NCI-H1436 treated with DMSO at 0.1 percent for 48 hours (cell line): ENCODE results near the gene TMEM50B.
"Not testable (repeated sequence)": the region's sequence is repeated elsewhere in the genome, so short reads cannot be mapped to it uniquely, and the experiment has no call there.

ENCODE experiments used
- DNase-seq: peaks from one replicate; lab custom pipeline; 2025; lab: John Stamatoyannopoulos, UW

Gene TMEM50B

DNA sequence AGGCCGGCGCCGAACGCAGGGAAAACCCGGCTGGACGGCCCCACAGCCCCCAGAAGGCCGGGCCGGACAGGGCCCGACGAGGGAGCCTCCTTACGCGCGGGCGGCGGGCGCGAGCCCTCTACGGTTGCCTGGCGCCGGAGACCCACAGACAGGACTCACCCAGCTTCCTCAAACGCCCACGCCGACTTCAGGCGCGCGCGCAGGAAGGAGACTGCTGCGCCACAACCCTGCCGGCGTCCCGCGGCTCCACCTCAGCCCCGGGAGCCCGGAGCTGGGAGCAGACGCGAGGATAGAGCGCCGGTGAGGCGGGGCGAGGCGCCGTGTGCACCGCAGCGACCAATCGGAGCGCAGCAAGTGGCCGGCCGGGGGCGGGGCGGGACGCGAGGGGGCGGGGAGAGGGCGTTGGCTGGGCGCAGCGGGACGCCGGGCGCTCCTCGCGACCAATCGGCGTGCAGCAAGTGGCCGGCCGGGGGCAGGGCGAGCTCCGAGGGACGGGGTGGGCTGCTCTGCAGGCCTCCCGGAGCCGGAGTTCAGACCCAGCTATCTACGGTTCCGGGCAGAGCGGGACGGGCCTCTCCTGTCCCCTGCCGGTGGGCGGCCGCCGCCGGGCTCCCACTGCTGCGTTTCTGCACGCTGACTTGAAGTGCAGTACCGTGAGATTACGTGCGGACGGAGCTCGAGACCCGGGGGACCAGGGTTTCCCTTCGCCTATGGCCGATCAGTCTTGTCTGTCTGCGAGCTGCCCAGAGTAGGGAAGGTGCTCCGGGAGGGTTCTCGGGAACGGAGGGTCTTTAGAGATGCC lies at the start of gene TMEM50B:
TSS of gene TMEM50B (minus strand) at position 296 of the 802 bp plus-strand sequence. CDS start 11,089 bp downstream, outside the sequence.
- DNase-seq, result peak; percentile 54

- DNase-seq, result no peak
These were observed 43.2 kb upstream of the TMEM50B start for GRCh38 chr21:33522953-33523349.

DNA sequence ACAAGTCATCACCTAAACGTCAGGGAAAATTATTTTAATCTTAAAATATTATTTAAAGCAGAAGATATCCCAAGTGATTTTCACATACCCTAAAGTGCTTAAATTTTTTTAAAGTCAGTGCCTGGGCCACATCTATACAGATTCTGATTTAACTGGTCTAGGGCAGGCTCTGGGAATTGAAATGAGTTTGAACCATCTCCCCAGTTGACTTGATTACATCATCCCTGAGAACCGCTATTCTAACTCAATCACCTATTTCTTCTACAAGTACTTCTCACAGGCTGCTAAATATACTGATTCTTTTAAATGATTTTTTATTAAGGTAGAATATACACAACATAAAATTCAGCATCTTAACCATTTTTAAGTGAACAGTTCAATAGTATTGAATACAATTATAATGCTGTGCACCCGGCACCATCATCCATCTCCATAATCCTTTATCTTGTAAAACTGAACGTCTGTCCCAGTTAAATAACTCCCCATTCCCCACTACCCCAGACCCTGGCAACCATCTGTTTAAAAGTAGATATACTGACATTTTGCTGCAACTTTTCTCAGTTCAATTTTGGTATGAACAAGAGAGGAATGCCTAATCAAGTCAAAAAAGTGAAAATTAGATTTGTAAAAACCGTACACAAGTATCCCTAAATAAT lies 42.7 kb upstream of the TMEM50B start:
- DNase-seq, result no peak

GRCh38 chr21:33518899-33519298 lies 39.1 kb upstream of the TMEM50B start:
- no peak for DNase-seq

- no peak for DNase-seq
These were observed 34.5 kb upstream of the TMEM50B start for GRCh38 chr21:33514229-33514628.

DNA sequence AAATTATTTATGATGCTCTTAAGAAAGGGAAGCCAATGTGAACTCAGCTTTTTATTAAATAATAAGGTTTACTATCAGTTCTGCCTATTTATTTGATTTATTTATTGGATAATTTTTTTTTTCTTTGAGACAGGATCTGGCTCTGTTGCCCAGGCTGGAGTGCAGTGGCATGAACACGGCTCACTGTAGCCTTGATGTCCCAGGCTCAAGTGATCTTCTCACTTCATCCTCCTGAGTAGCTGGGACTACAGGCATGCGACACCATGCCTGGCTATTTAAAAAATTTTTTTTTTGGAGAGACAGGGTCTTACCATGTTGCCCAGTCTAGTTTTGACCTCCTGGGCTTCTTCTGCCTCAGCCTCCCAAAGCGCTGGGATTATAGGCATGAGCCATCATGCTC lies 32.7 kb upstream of the TMEM50B start:
- no peak for DNase-seq

DNA sequence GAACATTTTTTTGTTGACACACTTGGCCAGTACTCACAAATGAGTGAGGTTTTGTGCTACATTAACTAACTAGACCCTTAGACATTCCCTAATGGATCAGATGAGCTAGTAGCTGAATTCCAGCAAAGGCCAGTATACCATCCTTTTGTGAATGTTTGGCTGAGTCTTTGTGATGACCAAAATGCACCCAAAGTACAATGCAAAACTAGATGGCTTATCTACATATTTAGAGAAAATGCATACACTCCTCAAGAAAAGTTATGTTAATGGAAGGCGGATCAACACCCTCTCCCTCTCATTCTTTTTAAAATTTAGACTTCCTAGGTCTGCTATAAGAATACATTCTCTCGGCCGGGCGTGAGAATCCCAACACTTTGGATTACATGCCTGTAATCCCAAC lies 31.9 kb upstream of the TMEM50B start:
- no peak for DNase-seq

DNA sequence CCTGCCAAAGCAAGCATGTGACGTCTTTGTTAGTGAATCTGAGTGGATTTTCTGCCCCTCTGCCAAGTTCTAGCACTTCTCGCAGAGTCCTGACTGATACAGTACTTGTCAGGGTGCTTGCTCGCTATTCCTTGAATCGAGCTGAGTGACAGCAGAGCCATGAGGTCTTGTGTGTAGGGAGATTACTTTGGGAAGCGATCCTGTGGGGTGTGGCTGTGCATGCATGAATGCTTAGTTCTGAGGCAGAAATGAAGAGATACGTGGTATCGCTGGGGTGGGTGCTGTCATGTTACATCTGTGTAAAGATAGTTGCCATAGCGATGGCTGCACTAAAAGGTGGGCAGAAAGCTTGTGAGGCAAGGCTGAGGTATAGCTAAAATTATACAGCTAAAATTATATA lies 31.1 kb upstream of the TMEM50B start:
- DNase-seq, result no peak

GRCh38 chr21:33507003-33507402 lies 27.2 kb upstream of the TMEM50B start:
- DNase-seq, result not testable (repeated sequence)

DNA sequence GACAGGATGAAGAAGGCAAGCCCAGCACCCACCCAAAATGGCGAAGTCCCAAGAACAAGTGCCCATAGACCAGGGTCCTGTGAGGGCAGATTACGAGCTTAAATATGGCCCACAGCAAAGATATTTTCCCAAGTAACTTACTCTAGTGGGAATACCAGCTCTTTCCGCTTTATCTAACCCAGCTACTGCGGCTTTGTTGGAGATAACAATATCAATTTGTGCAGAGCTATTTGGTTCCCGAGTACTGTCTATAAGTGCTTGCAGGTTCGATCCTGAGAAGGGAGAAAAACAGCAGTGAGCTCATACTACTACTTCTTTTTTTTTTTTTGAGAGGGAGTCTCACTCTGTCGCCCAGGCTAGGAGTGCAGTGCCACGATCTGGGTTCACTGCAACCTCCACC lies 26.1 kb upstream of the TMEM50B start:
- DNase-seq, result no peak

GRCh38 chr21:33496345-33496744 lies 16.6 kb upstream of the TMEM50B start:
- DNase-seq, result no peak

GRCh38 chr21:33495743-33496142 lies 16.0 kb upstream of the TMEM50B start:
- DNase-seq, result no peak

GRCh38 chr21:33493756-33494155 lies 14.0 kb upstream of the TMEM50B start:
- DNase-seq, result no peak

DNA sequence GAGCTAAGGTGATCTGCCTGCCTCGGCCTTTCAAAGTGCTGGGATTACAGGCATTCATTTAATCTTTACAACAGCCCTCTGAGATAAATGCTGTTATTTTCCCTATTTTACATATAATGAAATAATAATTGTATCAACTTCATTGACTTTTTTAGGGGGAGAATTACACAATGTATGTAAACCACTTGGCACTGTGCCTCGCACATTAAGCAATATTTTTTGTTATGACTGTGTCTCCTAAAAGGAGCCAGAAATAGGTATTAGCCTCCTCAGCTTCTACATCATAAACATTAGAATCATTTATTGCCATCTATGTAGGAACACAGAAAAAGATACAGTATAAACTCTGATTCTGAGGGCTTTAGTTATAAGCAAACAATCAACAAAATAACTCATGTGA lies 12.8 kb upstream of the TMEM50B start:
- DNase-seq, result no peak

DNA sequence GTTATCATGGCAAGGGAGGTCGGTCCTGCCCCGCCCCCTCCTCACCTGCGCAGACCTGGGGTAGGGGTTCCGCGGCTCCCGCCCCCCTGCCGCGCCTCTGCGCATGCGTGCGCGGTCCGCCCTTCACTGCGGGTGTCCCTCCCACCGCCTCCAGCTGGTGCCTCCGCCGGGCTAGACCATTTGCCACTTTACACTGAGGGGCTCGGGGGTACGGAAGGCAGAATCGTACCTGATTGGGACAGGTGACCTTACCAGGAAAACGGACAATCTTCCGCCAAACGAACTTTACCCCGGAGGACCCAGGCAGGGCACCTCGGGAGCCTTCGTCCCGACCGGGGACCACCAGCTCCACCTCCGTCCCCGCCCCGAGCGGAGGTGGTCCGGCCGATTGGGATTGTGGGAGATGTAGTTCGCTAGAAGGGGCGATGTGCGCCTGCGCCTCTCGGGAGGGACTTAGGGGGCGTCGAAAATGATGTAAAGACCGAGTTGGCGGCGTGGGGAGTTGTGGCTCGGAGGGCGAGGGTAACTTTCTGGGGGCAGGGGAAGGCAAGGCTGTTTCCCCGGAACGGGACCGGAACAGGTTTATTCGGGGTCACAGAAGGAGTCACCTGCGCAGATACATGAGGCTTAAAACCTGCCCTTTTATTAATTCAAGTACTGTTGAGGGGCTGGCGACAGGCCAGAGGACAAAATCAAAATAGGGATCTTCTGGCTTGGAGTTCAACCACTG lies 11.8 kb upstream of the TMEM50B start, which contains the start of gene DNAJC28:
TSS of gene DNAJC28 (minus strand) at position 344 of the 730 bp plus-strand sequence. CDS start 2,323 bp downstream, outside the sequence.
- peak; percentile 45 for DNase-seq

GRCh38 chr21:33490991-33491372 lies 11.2 kb upstream of the TMEM50B start:
- DNase-seq, result no peak

DNA sequence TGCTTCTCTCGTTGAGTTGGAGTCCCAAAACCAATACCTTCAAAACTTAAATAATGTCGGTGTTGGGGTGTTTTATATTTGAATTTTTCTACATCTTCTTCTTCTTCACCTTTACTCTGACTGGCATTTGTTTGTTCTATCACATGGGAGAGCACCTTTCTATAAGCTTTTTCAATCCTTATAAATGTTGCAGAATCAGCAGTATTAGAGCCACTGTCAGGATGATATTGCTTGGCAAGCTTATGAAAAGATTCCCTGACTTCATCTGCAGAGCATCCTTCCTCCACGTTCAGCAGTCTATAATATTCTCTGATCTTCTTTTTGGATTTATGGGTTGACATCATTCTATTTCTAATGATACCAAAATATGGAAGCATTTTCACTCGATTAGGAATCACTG lies 9.2 kb upstream of the TMEM50B start:
- DNase-seq, result no peak

- DNase-seq, result no peak
These were observed 8.2 kb upstream of the TMEM50B start for GRCh38 chr21:33487996-33488395.

GRCh38 chr21:33481314-33481943 lies 1.7 kb upstream of the TMEM50B start:
- DNase-seq, result no peak

DNA sequence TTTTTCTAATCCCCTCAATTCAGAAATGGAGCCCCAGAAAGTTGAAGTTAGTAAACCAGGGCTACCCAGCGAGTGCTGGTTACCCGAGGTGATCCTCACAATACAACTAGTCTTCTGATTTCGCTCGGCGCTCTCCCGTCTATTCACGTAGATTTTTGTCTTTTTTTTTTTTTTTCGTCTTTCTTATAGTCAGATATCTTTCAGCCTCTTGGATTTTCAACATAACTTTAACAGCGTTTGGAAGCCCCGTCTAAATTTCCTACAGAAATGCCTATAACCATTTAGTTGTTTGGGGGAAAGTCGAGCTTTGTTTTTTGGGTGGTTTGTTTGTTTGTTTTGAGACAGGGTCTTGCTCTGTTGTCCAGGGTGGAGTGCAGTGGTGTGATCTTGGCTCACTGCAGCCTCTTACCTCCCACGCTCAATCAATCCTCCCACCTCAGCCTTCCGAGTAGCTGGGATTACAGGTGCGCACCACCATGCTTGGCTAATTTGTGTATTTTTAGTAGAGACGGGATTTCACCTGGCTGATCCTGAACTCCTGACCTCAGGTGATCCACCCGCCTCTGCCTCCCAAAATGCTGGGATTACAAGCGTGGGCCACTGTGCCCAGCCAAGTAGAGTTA lies 818 bp upstream of the TMEM50B start:
- no peak for DNase-seq

GRCh38 chr21:33478935-33479678 lies 667 bp downstream of the TMEM50B start:
- no peak for DNase-seq
